GM19023 (cell line): Measurements from ENCODE around the gene IL6.
A peak's percentile ranks its signal among the peaks of the same experiment; 100 is the strongest.

Source experiments
- ATAC-seq: cut with Tn5 transposase; IDR thresholded peaks from one replicate; pipeline ENCODE4 v1.9.1; 2021; ENCODE audit warnings: mild to moderate bottlenecking, moderate library complexity; ENCODE audit not compliant: unreplicated experiment

The IL6 gene

DNA sequence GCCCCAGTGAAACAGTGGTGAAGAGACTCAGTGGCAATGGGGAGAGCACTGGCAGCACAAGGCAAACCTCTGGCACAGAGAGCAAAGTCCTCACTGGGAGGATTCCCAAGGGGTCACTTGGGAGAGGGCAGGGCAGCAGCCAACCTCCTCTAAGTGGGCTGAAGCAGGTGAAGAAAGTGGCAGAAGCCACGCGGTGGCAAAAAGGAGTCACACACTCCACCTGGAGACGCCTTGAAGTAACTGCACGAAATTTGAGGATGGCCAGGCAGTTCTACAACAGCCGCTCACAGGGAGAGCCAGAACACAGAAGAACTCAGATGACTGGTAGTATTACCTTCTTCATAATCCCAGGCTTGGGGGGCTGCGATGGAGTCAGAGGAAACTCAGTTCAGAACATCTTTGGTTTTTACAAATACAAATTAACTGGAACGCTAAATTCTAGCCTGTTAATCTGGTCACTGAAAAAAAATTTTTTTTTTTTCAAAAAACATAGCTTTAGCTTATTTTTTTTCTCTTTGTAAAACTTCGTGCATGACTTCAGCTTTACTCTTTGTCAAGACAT, 574 bp upstream of the IL6 start:
- peak; percentile 60 for ATAC-seq

DNA sequence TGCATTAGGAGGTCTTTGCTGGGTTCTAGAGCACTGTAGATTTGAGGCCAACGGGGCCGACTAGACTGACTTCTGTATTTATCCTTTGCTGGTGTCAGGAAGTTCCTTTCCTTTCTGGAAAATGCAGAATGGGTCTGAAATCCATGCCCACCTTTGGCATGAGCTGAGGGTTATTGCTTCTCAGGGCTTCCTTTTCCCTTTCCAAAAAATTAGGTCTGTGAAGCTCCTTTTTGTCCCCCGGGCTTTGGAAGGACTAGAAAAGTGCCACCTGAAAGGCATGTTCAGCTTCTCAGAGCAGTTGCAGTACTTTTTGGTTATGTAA, 675 bp downstream of the IL6 start:
- ATAC-seq: no peak

DNA sequence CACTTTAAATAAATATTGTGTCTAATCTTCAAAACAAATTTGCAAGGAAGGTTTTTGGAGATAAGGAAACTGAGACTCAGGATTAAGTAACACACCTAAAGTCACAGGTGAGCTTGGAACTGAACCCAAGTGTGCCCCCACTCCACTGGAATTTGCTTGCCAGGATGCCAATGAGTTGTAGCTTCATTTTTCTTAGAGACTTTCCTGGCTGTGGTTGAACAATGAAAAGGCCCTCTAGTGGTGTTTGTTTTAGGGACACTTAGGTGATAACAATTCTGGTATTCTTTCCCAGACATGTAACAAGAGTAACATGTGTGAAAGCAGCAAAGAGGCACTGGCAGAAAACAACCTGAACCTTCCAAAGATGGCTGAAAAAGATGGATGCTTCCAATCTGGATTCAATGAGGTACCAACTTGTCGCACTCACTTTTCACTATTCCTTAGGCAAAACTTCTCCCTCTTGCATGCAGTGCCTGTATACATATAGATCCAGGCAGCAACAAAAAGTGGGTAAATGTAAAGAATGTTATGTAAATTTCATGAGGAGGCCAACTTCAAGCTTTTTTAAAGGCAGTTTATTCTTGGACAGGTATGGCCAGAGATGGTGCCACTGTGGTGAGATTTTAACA, 1.5 kb downstream of the IL6 start:
- ATAC-seq: no peak

DNA sequence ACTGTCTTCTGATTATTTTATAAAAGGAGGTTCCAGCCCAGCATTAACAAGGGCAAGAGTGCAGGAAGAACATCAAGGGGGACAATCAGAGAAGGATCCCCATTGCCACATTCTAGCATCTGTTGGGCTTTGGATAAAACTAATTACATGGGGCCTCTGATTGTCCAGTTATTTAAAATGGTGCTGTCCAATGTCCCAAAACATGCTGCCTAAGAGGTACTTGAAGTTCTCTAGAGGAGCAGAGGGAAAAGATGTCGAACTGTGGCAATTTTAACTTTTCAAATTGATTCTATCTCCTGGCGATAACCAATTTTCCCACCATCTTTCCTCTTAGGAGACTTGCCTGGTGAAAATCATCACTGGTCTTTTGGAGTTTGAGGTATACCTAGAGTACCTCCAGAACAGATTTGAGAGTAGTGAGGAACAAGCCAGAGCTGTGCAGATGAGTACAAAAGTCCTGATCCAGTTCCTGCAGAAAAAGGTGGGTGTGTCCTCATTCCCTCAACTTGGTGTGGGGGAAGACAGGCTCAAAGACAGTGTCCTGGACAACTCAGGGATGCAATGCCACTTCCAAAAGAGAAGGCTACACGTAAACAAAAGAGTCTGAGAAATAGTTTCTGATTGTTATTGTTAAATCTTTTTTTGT, 2.3 kb downstream of the IL6 start:
- no peak for ATAC-seq

DNA sequence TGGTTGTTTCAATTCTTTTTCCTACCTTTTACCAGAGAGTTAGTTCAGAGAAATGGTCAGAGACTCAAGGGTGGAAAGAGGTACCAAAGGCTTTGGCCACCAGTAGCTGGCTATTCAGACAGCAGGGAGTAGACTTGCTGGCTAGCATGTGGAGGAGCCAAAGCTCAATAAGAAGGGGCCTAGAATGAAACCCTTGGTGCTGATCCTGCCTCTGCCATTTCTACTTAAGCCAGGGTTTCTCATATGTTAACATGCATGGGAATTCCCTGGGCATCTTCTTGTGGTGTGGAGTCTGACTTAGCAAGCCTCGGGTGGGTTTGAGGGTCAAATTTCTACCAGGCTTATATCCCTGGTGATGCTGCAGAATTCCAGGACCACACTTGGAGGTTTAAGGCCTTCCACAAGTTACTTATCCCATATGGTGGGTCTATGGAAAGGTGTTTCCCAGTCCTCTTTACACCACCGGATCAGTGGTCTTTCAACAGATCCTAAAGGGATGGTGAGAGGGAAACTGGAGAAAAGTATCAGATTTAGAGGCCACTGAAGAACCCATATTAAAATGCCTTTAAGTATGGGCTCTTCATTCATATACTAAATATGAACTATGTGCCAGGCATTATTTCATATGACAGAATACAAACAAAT, 3.2 kb downstream of the IL6 start:
- no peak for ATAC-seq

DNA sequence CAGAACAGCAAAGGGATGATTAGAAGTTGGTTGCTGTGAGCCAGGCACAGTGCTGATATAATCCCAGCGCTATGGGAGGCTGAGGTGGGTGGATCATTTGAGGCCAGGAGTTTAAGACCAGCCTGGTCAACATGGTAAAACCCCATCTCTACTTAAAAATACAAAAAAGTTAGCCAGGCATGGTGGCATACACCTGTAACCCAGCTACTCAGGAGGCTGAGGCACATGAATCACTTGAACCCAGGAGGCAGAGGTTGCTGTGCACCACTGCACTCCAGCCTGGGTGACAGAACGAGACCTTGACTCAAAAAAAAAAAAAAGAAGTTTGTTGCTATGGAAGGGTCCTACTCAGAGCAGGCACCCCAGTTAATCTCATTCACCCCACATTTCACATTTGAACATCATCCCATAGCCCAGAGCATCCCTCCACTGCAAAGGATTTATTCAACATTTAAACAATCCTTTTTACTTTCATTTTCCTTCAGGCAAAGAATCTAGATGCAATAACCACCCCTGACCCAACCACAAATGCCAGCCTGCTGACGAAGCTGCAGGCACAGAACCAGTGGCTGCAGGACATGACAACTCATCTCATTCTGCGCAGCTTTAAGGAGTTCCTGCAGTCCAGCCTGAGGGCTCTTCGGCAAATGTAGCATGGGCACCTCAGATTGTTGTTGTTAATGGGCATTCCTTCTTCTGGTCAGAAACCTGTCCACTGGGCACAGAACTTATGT, 4.1 kb downstream of the IL6 start:
- no peak for ATAC-seq

DNA sequence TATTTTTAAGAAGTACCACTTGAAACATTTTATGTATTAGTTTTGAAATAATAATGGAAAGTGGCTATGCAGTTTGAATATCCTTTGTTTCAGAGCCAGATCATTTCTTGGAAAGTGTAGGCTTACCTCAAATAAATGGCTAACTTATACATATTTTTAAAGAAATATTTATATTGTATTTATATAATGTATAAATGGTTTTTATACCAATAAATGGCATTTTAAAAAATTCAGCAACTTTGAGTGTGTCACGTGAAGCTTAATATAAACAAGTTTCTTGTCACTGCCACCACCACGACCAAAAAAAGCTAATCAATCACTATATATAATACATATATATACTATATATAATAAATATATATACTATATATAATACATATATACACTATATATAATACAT, 4.8 kb downstream of the IL6 start:
- no peak for ATAC-seq

DNA sequence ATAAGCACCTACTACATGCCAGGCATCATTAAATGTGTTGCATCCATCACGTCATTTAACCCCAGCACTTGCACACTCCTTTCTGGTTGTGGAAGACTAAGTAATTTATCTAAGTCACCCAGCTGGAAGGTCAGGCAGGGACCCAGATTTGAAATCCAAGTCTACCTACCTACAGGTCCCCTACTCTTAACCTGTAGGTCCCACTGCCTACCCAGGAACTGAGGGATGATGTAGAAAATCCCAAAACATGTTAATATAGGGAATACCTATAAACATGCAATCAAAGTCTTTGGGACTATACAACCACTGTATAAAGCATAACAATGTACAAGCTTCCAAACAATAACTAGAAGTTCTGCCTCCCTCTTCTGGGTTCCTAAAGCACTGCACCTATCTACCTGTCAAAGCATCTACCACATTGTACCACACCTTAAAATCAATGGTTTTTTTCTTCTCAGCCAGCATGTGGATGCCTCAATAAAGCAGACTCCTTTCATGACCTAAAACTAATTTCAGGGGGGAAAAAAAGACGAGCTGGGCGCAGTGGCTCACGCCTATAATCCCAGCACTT, 5.6 kb downstream of the IL6 start:
- no peak for ATAC-seq

DNA sequence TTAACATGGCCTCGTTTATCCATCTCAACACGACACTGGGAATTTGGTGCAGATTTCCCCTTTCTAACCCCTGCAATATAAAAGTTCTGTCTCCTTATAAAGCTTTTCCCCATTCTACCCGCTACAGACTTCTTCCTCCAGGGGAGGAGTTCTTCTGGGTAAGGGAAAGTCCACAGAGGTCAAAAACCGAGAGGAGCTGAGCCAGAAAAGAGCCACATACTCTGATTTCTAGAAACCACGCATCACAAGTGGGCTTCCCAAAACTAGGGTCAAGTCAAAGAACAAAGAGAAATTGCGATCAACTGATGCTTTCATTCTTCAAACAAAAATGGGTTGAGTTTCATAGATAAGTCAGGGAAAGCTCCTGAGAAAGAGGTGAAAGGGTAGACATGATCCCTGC, 6.8 kb downstream of the IL6 start:
- no peak for ATAC-seq

DNA sequence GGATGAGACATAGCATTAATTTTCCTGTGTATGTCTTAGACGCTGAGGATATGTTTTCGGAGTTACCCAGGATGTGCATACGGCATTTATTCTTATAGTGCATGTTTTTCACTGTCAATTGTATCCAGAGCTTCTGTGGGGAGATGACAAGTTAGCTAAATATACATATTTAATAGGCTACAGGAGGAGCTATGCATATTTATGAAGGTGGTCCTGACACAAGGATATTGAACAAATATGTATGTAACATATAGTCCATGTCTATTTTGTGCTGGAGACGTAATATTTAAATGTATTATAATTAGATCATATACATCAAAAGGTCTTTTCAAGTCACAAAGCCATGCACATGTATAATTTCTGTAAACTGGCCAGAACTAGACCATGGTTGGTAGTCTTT, 16.0 kb downstream of the IL6 start:
- ATAC-seq: no peak

DNA sequence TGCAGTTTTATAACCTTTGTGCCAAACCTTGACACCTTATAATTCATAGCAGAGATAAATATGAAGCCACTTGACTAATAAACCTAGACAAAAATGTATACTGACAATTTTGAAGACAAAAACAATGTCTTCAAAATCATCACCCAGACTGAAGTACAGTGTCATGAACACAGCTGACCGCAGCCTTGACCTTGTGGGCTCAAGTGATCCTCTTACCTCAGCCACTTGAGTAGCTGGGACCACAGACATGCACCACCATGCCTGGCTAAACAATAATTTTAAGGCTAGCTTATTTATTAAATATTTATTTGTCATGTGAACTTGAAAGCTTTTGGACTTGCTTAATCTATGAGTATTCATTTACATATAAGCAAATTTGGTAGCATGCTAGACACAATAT, 24.3 kb downstream of the IL6 start:
- no peak for ATAC-seq

DNA sequence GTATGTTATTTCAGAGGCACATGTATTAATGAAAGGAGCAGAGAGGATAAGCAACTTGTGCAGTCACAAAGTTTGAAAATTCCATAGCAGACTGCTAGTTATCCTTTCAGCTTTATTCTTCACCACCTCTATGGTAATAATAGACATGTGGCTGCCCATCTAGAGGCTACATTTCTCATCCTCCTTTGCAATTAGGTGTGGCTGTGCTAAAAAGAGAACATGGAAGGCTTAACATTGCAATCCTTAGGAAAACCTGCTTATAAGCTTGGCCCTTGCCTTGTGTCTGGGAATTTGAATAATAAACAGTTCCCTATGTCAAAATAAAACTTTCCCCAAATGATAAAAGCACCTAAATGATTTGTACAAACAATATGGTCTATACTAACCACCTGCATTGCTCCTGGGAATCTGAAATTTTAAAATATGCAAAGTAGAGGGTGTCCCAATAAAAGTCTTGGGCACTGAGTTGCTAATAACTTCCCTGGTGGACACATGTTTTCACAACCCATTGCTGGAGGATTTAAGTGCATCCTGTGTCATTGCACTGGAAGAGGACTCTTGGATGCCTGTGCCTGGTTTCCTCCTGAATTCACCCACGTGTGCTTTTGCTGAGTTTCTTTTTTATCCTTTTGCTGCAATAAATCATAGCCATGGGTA, 30.5 kb downstream of the IL6 start:
- ATAC-seq: no peak

DNA sequence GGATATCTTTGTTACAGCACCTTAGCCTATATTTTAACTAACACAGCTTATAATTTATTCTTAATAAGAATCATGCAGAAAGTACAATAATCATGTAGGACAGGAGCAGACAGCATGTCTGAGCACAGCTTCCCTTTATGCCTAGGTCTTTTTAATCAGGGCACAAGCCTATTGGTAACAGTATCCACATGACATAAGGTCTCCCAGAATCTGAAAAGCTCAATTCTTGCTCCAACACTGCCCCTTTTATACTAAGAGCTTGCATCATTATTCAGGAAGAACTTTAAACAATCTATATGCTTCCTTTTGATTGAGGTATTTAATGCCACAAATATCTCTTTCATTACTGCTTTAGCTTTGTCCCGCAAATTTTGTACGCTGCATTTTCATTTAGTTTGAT, 31.6 kb downstream of the IL6 start:
- ATAC-seq: no peak

DNA sequence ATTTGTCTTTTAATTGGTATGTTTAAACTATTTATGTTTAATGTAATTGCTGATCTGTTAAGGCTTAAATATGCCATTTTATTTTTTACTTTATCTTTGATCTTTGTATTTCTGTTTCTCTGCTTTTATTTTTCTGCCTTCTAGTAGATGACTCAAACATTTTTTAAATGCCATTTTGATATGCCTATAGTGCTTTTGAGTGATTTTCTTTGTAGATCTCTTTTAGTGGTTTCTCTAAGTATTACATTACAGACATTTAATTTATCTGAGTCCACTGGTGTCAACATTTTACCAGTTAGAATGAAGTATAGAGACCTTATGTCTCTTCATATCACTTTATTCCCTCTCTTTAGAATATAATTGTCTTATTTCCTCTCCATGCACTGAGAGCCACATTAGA, 32.7 kb downstream of the IL6 start:
- ATAC-seq: no peak

DNA sequence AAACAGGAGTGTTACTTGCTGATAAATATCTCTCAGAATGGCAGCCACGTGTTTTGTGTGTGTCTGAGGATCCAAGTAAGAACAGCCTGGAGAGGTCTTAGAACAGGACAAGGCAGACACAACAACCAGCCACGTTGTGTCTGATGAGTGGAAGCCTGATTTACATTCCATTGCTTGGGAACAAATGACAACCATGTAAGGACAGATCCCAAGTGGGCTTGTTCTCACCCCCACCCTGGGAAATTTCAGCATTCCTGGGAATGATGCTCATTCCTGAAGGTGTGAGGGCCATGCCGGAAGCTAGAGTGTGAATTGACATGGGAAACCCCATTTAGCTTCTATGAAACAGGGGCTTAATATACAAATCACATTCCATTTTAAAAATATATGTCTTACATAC, 35.9 kb downstream of the IL6 start:
- ATAC-seq: no peak

DNA sequence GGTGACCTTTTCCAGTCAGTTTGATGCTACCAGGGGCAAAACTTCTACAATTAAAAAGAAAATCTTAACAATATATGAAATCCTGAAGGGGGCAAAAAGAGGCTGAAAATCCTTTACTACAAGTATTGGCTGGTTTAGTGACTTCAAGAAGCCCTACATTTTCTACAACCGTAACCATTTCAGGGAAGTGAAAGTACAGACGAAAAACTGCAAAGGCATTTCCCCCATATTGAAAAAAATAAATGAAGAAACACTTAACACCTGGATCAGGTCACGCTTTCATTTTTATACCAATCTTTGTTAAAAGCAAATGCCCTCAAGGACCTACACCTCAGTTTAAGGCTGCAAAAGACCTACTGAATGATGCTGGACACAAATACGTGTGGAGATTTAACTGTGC, 38.6 kb downstream of the IL6 start:
- ATAC-seq: no peak

DNA sequence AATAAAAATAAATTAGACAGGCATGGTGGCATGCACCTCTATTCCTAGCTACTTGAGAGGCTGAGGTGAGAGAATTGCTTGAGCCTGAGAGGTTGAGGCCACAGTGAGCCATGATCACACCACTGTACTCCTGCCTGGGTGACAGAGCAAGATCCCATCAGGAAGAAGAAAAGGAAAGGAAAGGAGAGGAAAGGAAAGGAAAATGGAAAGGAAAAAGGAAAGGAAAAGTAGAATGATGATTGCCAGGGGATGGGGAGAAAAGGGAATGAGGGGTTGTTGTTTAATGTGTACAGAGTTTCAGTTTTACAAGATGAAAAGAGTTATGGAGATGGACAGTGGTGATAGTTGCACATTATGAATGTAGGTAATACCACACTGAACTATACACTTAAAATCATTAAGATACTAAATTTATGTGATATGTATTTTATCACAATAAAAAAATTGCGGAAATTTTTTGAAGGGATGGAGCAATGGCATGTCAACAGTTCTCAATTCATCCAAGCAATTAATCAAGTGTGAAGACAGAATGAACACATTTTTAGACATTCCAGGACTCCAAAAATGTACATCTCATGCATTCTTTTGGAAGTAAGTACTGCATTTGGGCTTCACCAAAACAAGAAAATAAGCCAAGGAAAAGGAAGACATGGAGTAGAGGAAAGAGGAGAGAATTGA, 44.3 kb downstream of the IL6 start:
- no peak for ATAC-seq

DNA sequence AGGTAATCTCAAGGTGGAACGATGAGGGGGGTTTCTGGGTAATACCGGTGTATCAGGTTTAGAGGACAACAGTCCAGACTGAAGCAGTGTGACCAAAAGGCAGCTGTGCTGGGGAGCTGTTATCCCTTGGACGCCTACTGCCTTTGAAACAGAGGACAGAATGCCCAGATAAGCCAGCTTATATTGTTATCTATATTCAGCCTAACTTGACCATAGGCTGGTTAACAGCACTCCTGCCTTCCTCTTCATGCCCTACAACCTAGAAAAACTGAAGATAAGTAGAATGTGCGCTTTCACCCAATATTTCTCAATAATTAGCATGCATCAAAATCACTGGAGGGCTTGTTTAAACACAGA, 44.9 kb downstream of the IL6 start:
- ATAC-seq: no peak

DNA sequence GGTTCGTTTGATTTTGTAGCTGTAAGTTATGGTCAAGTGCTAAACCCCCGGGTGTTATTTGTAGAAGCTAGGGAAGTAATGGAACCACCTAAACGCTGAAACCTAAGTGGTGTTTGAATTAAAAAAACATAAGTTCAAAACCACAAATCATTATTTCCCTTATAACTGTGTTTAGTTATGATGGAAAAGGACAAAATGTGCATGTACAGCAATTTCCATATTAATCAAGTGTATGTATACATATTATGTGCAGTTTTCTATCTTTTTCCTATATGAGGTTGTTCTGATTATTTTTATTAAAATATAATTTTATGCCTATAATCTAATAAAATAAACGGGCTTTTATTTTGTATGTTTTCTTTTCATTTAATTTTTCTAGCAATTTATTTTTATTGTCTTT, 45.9 kb downstream of the IL6 start:
- ATAC-seq: no peak

DNA sequence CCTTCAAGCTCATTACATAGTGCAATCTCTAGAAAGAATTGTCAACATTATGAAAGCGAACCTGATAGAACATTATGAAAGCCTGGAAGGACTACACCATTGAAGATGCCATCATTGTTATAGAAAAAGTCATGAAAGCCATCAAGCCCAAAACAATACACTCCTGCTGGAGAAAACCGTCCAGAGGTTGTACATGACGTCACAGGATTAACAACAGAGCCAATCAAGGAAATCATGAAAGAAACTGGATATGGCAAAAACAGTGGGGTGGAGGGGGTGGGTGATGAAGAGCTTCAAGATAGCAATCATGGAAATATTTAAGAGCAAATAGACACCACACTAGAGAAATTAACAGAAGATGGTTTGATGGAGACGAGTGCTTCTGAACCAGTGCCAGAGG, 50.0 kb downstream of the IL6 start:
- no peak for ATAC-seq
